Ovary (tissue), 3 donors: ENCODE measurements around the gene ATP2B2.

Source experiments
- CTCF ChIP-seq, 3 donors: fragments of 450-650 bp in 2 of 3; fragments of 200-600 bp in 1 of 3; IDR thresholded peaks; one replicate each; pipeline versions ENCODE4 v1.5.1 to v1.8.0; 2016 to 2022; ENCODE audit warnings: antibody characterized with exemption in 3 of 3, mild to moderate bottlenecking in 1 of 3
- EP300 ChIP-seq: sonication (generic); formaldehyde crosslinking; IDR thresholded peaks from one replicate; pipeline ENCODE4 v1.6.1; 2017; ENCODE audit warnings: antibody characterized with exemption
- POLR2A ChIP-seq: fragments of 450-650 bp; IDR thresholded peaks from one replicate; pipeline ENCODE4 v1.6.1; 2017; ENCODE audit warnings: antibody characterized with exemption, mild to moderate bottlenecking, moderate library complexity
- donor health status: DM: no; HTN: no; CAD: no.

DNA sequence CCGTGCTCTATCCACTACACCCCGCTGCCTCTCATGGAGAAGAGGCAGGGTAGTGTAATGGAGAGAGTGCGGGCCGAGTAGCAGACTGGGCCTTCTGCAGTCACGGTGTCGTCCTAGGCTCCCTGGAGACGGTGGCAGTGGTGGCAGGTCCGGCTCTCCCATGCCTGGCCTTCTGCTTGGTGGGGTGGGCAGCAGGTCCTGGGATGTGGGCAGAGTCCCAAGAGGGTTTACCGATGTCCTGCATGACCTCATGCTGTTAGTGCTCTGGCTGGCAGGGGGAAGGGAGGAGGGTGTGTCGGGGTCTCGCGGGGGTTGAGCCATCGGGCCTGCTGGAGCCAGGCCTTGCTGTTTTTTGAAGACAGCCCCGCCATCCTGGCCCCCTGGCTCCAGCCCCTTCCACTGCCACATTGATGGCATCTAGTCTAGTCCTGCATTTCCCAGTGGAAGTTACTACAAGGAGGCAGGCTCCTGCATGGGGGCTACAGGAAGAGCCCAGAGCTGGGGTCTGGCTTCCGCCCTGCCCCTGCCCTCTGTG, 110.8 kb downstream of the ATP2B2 start:
- TF ChIP-seq CTCF (IDR thresholded peaks at IDR 0.05) (no peak), EP300 (no peak), POLR2A (no peak)
